ENCODE measurements around the gene PRDM5. TPM values are rescaled to one million over a fixed set of nuclear protein-coding genes. Genes with fewer than 3 reads are reported as not detected.

PRDM5 gene
- total RNA-seq, 1 donor from 2014 or later: 9.0 TPM

GRCh38 chr4:120960656-120961267, 38.2 kb upstream of the PRDM5 start:
- Histone ChIP-seq H3K27me3 (ENCODE audit: control insufficient read depth, insufficient read depth, low read length) (no peaks in the 10 kb centered on the region), H3K4me3 (ENCODE audit: low read depth, low read length) (no peak overlapping the region), H3K36me3 (ENCODE audit: control insufficient read depth, insufficient read depth, low read length) (no peaks in the 10 kb centered on the region)
- DNase-seq (ENCODE audit: low read depth) (no peak), FAIRE-seq (no peak)
- TF ChIP-seq CTCF (IDR thresholded peaks at IDR 0.05; ENCODE audit: insufficient read depth, low read length, severe bottlenecking): no peak

GRCh38 chr4:120948382-120948781, 25.9 kb upstream of the PRDM5 start:
- peak; percentile 14 for DNase-seq (ENCODE audit: low read depth)

GRCh38 chr4:120942776-120943175, 20.2 kb upstream of the PRDM5 start:
- FAIRE-seq (no peak), DNase-seq (ENCODE audit: low read depth) (no peak)
- TF ChIP-seq CTCF (IDR thresholded peaks at IDR 0.05; ENCODE audit: insufficient read depth, low read length, severe bottlenecking): no peak
- no peaks in the 10 kb centered on the region for H3K27me3 ChIP-seq (ENCODE audit: control insufficient read depth, insufficient read depth, low read length)
- no peak overlapping the region for H3K4me3 ChIP-seq (ENCODE audit: low read depth, low read length)
- H3K36me3 ChIP-seq (ENCODE audit: control insufficient read depth, insufficient read depth, low read length): no peaks in the 10 kb centered on the region

More at GRCh38 chr4:120948382-120948781, 25.9 kb upstream of the PRDM5 start:
- Histone ChIP-seq H3K36me3 (ENCODE audit: control insufficient read depth, insufficient read depth, low read length) (no peaks in the 10 kb centered on the region), H3K4me3 (ENCODE audit: low read depth, low read length) (no peak overlapping the region), H3K27me3 (ENCODE audit: control insufficient read depth, insufficient read depth, low read length) (no peaks in the 10 kb centered on the region)
- TF ChIP-seq CTCF (IDR thresholded peaks at IDR 0.05; ENCODE audit: insufficient read depth, low read length, severe bottlenecking): no peak
- no peak for FAIRE-seq

GRCh38 chr4:120940547-120940946, 18.0 kb upstream of the PRDM5 start:
- no peak for TF ChIP-seq CTCF (IDR thresholded peaks at IDR 0.05; ENCODE audit: insufficient read depth, low read length, severe bottlenecking)
- no peak for FAIRE-seq
- no peaks in the 10 kb centered on the region for H3K36me3 ChIP-seq (ENCODE audit: control insufficient read depth, insufficient read depth, low read length)
- H3K27me3 ChIP-seq (ENCODE audit: control insufficient read depth, insufficient read depth, low read length): no peaks in the 10 kb centered on the region
- no peak for DNase-seq (ENCODE audit: low read depth)
- no peak overlapping the region for H3K4me3 ChIP-seq (ENCODE audit: low read depth, low read length)

GRCh38 chr4:120939693-120940092, 17.2 kb upstream of the PRDM5 start:
- no peak for TF ChIP-seq CTCF (IDR thresholded peaks at IDR 0.05; ENCODE audit: insufficient read depth, low read length, severe bottlenecking)
- Histone ChIP-seq H3K36me3 (ENCODE audit: control insufficient read depth, insufficient read depth, low read length) (no peaks in the 10 kb centered on the region), H3K4me3 (ENCODE audit: low read depth, low read length) (no peak overlapping the region), H3K27me3 (ENCODE audit: control insufficient read depth, insufficient read depth, low read length) (no peaks in the 10 kb centered on the region)
- no peak for DNase-seq (ENCODE audit: low read depth)
- no peak for FAIRE-seq

- Histone ChIP-seq H3K27me3 (ENCODE audit: control insufficient read depth, insufficient read depth, low read length) (no peaks in the 10 kb centered on the region), H3K36me3 (ENCODE audit: control insufficient read depth, insufficient read depth, low read length) (no peaks in the 10 kb centered on the region), H3K4me3 (ENCODE audit: low read depth, low read length) (no peak overlapping the region)
- no peak for TF ChIP-seq CTCF (IDR thresholded peaks at IDR 0.05; ENCODE audit: insufficient read depth, low read length, severe bottlenecking)
- no peak for FAIRE-seq
- DNase-seq (ENCODE audit: low read depth): no peak
Measured at GRCh38 chr4:120929847-120930246, 7.3 kb upstream of the PRDM5 start.
